Measurements from ENCODE around the gene PLSCR1.

- TF ChIP-seq, protein P1, sequence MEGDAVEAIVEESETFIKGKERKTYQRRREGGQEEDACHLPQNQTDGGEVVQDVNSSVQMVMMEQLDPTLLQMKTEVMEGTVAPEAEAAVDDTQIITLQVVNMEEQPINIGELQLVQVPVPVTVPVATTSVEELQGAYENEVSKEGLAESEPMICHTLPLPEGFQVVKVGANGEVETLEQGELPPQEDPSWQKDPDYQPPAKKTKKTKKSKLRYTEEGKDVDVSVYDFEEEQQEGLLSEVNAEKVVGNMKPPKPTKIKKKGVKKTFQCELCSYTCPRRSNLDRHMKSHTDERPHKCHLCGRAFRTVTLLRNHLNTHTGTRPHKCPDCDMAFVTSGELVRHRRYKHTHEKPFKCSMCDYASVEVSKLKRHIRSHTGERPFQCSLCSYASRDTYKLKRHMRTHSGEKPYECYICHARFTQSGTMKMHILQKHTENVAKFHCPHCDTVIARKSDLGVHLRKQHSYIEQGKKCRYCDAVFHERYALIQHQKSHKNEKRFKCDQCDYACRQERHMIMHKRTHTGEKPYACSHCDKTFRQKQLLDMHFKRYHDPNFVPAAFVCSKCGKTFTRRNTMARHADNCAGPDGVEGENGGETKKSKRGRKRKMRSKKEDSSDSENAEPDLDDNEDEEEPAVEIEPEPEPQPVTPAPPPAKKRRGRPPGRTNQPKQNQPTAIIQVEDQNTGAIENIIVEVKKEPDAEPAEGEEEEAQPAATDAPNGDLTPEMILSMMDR (IDR thresholded peaks at IDR 0.05): no peak
- no peak for TF ChIP-seq EZH2 (IDR thresholded peaks at IDR 0.05; ENCODE audit: borderline replicate concordance, insufficient read depth, low read depth, low read length, poor library complexity, severe bottlenecking)
These were observed 13.8 kb downstream of the PLSCR1 start for GRCh38 chr3:146530609-146531008.
